HL-60 (cell line): ENCODE measurements around the gene BBS12.

Experiments used
- DNase-seq, 2 experiments: peaks; one replicate each; pipeline ENCODE4 v3.0.0-alpha.2; 2010 to 2020; ENCODE audit warnings: low read depth in 1 of 2, low spot score in 1 of 2
- H3K27ac ChIP-seq: fragments of 250-450 bp; sonication (Bioruptor Pico); replicated peaks from 2 replicates; pipeline ENCODE4 v1.5.1; 2020; ENCODE audit warnings: mild to moderate bottlenecking, moderate library complexity
- H3K27me3 ChIP-seq: fragments of 250-450 bp; sonication (Bioruptor Pico); 2 replicates; pipeline ENCODE4 v1.5.1; 2021; ENCODE audit warnings: mild to moderate bottlenecking, moderate library complexity; ENCODE audit not compliant: insufficient read depth, poor library complexity, severe bottlenecking
- H3K4me3 ChIP-seq: replicated peaks from 2 replicates; pipeline ENCODE4 v1.5.1; 2011; ENCODE audit warnings: mild to moderate bottlenecking, control low read depth, low read length; ENCODE audit not compliant: insufficient read depth
- CTCF ChIP-seq: IDR thresholded peaks from one replicate; pipeline ENCODE4 v1.5.1; 2011; ENCODE audit warnings: low read length, control low read depth, inconsistent platforms; ENCODE audit not compliant: insufficient read depth
- GABPA ChIP-seq: IDR thresholded peaks from 2 replicates; pipeline ENCODE4 v1.6.1; 2012; ENCODE audit warnings: low read depth
- POLR2AphosphoS5 ChIP-seq: IDR thresholded peaks from 2 replicates; pipeline ENCODE4 v1.6.1; 2012; ENCODE audit warnings: low read depth
- REST ChIP-seq: IDR thresholded peaks from 2 replicates; pipeline ENCODE4 v1.6.1; 2012; ENCODE audit warnings: low read depth; ENCODE audit not compliant: insufficient replicate concordance
- SPI1 ChIP-seq: IDR thresholded peaks from 2 replicates; pipeline ENCODE4 v1.6.1; 2012; ENCODE audit warnings: low read depth, mild to moderate bottlenecking, borderline replicate concordance

BBS12 gene

GRCh38 chr4:122776916-122777315 is 44.4 kb downstream of the BBS12 start:
- no peak for DNase-seq
- Histone ChIP-seq H3K27me3 (no peaks in the 10 kb centered on the region), H3K27ac (no peak overlapping the region), H3K4me3 (no peak overlapping the region)
- TF ChIP-seq SPI1: no peak
- TF ChIP-seq POLR2AphosphoS5: no peak
- no peak for TF ChIP-seq GABPA
- no peak for TF ChIP-seq REST
- no peak for TF ChIP-seq CTCF

- no peak for DNase-seq
- TF ChIP-seq REST: no peak
- no peak for TF ChIP-seq POLR2AphosphoS5
- TF ChIP-seq CTCF: no peak
- TF ChIP-seq SPI1: no peak
- no peak for TF ChIP-seq GABPA
- Histone ChIP-seq H3K4me3 (no peak overlapping the region), H3K27ac (no peak overlapping the region), H3K27me3 (no peaks in the 10 kb centered on the region)
These were observed 45.6 kb downstream of the BBS12 start for GRCh38 chr4:122777846-122778673.

- H3K27ac ChIP-seq: no peak overlapping the region
- TF ChIP-seq SPI1 (no peak), GABPA (no peak), CTCF (no peak)
- no peak overlapping the region for H3K4me3 ChIP-seq
- H3K27me3 ChIP-seq: no peaks in the 10 kb centered on the region
- no peak for DNase-seq
These were observed 49.0 kb downstream of the BBS12 start for GRCh38 chr4:122781486-122781885.
